ENCODE measurements around the gene FAM83F. TPM values are rescaled to one million over a fixed set of nuclear protein-coding genes. Genes with fewer than 3 reads are reported as not detected.

The FAM83F gene
- total RNA-seq, 2 experiments from 2014 or later = 0.03 to 0.11 TPM

GRCh38 chr22:40007853-40008710 is 13.3 kb downstream of the FAM83F start:
- ATAC-seq (no peak), DNase-seq (no peak)
- CTCF ChIA-PET = interaction anchor here (2.7 kb wide), 1 partner anchor 16 kb away, joined by 24 read pairs; no protein-coding TSS in a partner anchor
- no peak overlapping the region for H3K4me3 Mint-ChIP-seq
- H3K4me1 Mint-ChIP-seq (ENCODE audit: low read depth) = peaks cover 21% of the 10 kb centered on the region
- POLR2A ChIA-PET = no interaction called here
- no peaks in the 10 kb centered on the region for H3K9me3 Mint-ChIP-seq (ENCODE audit: insufficient read depth)
- peaks cover 31% of the 10 kb centered on the region for H3K27me3 Mint-ChIP-seq (ENCODE audit: low read depth)
- H3K27ac Mint-ChIP-seq = peak overlapping the region; percentile 7
- no peaks in the 10 kb centered on the region for H3K36me3 Mint-ChIP-seq (ENCODE audit: low read depth)

GRCh38 chr22:40008726-40009291 is 14.1 kb downstream of the FAM83F start:
- DNase-seq = no peak
- Mint-ChIP-seq H3K4me1 (ENCODE audit: low read depth) (peaks cover 21% of the 10 kb centered on the region), H3K36me3 (ENCODE audit: low read depth) (no peaks in the 10 kb centered on the region), H3K27me3 (ENCODE audit: low read depth) (peaks cover 34% of the 10 kb centered on the region), H3K9me3 (ENCODE audit: insufficient read depth) (no peaks in the 10 kb centered on the region), H3K4me3 (no peak overlapping the region), H3K27ac (no peak overlapping the region)
- POLR2A ChIA-PET = interaction anchor here (1.6 kb wide), 1 partner anchor 15 kb away, joined by 3 read pairs; no protein-coding TSS in a partner anchor
- CTCF ChIA-PET = interaction anchor here (0.9 to 2.7 kb wide), 3 partner anchors 16 to 66 kb away, joined by 3 to 24 read pairs (median 3); no protein-coding TSS in a partner anchor
- no peak for ATAC-seq

GRCh38 chr22:40009292-40009774 is 14.6 kb downstream of the FAM83F start:
- Mint-ChIP-seq H3K4me1 (ENCODE audit: low read depth) (peaks cover 21% of the 10 kb centered on the region), H3K27me3 (ENCODE audit: low read depth) (peaks cover 34% of the 10 kb centered on the region), H3K4me3 (peak overlapping the region; percentile 50), H3K27ac (peak overlapping the region; percentile 70), H3K9me3 (ENCODE audit: insufficient read depth) (no peaks in the 10 kb centered on the region), H3K36me3 (ENCODE audit: low read depth) (no peaks in the 10 kb centered on the region)
- ChIA-PET CTCF (interaction anchor here (0.7 to 2.7 kb wide), 11 partner anchors 8 to 480 kb away, joined by 3 to 24 read pairs (median 3); no protein-coding TSS in a partner anchor), POLR2A (interaction anchor here (0.6 to 1.6 kb wide), 4 partner anchors 15 to 358 kb away, joined by 3 to 4 read pairs (median 3); no protein-coding TSS in a partner anchor)
- ATAC-seq (peak; percentile 15), DNase-seq (no peak)

GRCh38 chr22:40009951-40010671 is 15.4 kb downstream of the FAM83F start:
- peak overlapping the region; percentile 70 for H3K27ac Mint-ChIP-seq

GRCh38 chr22:40010746-40011145 is 16.0 kb downstream of the FAM83F start:
- no peak for ATAC-seq
- Mint-ChIP-seq H3K4me3 (no peak overlapping the region), H3K27me3 (ENCODE audit: low read depth) (peaks cover 40% of the 10 kb centered on the region), H3K4me1 (ENCODE audit: low read depth) (peaks cover 21% of the 10 kb centered on the region), H3K9me3 (ENCODE audit: insufficient read depth) (no peaks in the 10 kb centered on the region), H3K36me3 (ENCODE audit: low read depth) (no peaks in the 10 kb centered on the region), H3K27ac (no peak overlapping the region)
- ChIA-PET POLR2A (no interaction called here), CTCF (interaction anchor here (0.8 to 2.7 kb wide), 6 partner anchors 10 to 476 kb away, joined by 3 to 24 read pairs (median 6); no protein-coding TSS in a partner anchor)
- DNase-seq = no peak

More at GRCh38 chr22:40009951-40010671, 15.4 kb downstream of the FAM83F start:
- H3K27me3 Mint-ChIP-seq (ENCODE audit: low read depth) = peaks cover 37% of the 10 kb centered on the region
- DNase-seq (peak; percentile 52), ATAC-seq (peak; percentile 81)
- ChIA-PET CTCF (interaction anchor here (0.7 to 2.7 kb wide), 12 partner anchors 9 to 481 kb away, joined by 3 to 24 read pairs (median 3); no protein-coding TSS in a partner anchor), POLR2A (interaction anchor here (0.6 to 1.6 kb wide), 4 partner anchors 16 to 357 kb away, joined by 3 to 4 read pairs (median 3); no protein-coding TSS in a partner anchor)
- H3K9me3 Mint-ChIP-seq (ENCODE audit: insufficient read depth) = no peaks in the 10 kb centered on the region
- H3K4me1 Mint-ChIP-seq (ENCODE audit: low read depth) = peaks cover 21% of the 10 kb centered on the region
- H3K4me3 Mint-ChIP-seq = peak overlapping the region; percentile 50
- no peaks in the 10 kb centered on the region for H3K36me3 Mint-ChIP-seq (ENCODE audit: low read depth)

- H3K4me1 Mint-ChIP-seq (ENCODE audit: low read depth) = peaks cover 18% of the 10 kb centered on the region
- H3K27me3 Mint-ChIP-seq (ENCODE audit: low read depth) = peaks cover 11% of the 10 kb centered on the region
- ChIA-PET POLR2A (no interaction called here), CTCF (interaction anchor here (2.1 kb wide), 1 partner anchor 10 kb away, joined by 18 read pairs; no protein-coding TSS in a partner anchor)
- no peaks in the 10 kb centered on the region for H3K9me3 Mint-ChIP-seq (ENCODE audit: insufficient read depth)
- ATAC-seq (no peak), DNase-seq (no peak)
- no peaks in the 10 kb centered on the region for H3K36me3 Mint-ChIP-seq (ENCODE audit: low read depth)
- no peak overlapping the region for H3K4me3 Mint-ChIP-seq
- H3K27ac Mint-ChIP-seq = no peak overlapping the region
Observed at GRCh38 chr22:40014667-40015248, 20.0 kb downstream of the FAM83F start.

GRCh38 chr22:40015358-40015976 is 20.7 kb downstream of the FAM83F start:
- H3K36me3 Mint-ChIP-seq (ENCODE audit: low read depth) = no peaks in the 10 kb centered on the region
- DNase-seq (no peak), ATAC-seq (no peak)
- H3K27ac Mint-ChIP-seq = no peak overlapping the region
- H3K4me3 Mint-ChIP-seq = no peak overlapping the region
- no peaks in the 10 kb centered on the region for H3K9me3 Mint-ChIP-seq (ENCODE audit: insufficient read depth)
- POLR2A ChIA-PET = no interaction called here
- CTCF ChIA-PET = interaction anchor here (1.0 to 2.1 kb wide), 2 partner anchors 9 to 21 kb away, joined by 3 to 18 read pairs; no protein-coding TSS in a partner anchor
- peaks cover 11% of the 10 kb centered on the region for H3K27me3 Mint-ChIP-seq (ENCODE audit: low read depth)
- peaks cover 11% of the 10 kb centered on the region for H3K4me1 Mint-ChIP-seq (ENCODE audit: low read depth)

- DNase-seq (no peak), ATAC-seq (no peak)
- CTCF ChIA-PET = interaction anchor here (1.0 to 1.4 kb wide), 3 partner anchors 85 to 489 kb away, joined by 3 to 5 read pairs (median 5); no protein-coding TSS in a partner anchor
- H3K9me3 Mint-ChIP-seq (ENCODE audit: insufficient read depth) = no peaks in the 10 kb centered on the region
- POLR2A ChIA-PET = no interaction called here
- no peak overlapping the region for H3K4me3 Mint-ChIP-seq
- H3K27ac Mint-ChIP-seq = peak overlapping the region; percentile 3
- peaks cover 8% of the 10 kb centered on the region for H3K4me1 Mint-ChIP-seq (ENCODE audit: low read depth)
- peaks cover 9% of the 10 kb centered on the region for H3K27me3 Mint-ChIP-seq (ENCODE audit: low read depth)
- no peaks in the 10 kb centered on the region for H3K36me3 Mint-ChIP-seq (ENCODE audit: low read depth)
Observed at GRCh38 chr22:40018051-40018450, 23.3 kb downstream of the FAM83F start.

- no peak for ATAC-seq
- POLR2A ChIA-PET = interaction anchor here (0.6 to 1.2 kb wide), 2 partner anchors 25 to 28 kb away, joined by 3 to 5 read pairs; no protein-coding TSS in a partner anchor
Observed at GRCh38 chr22:40019100-40019499, 24.3 kb downstream of the FAM83F start.

GRCh38 chr22:40020956-40021355 is 26.2 kb downstream of the FAM83F start:
- no peaks in the 10 kb centered on the region for H3K9me3 Mint-ChIP-seq (ENCODE audit: insufficient read depth)
- no peak for DNase-seq
- peaks cover 13% of the 10 kb centered on the region for H3K4me1 Mint-ChIP-seq (ENCODE audit: low read depth)
- no peak for ATAC-seq
- H3K27ac Mint-ChIP-seq = no peak overlapping the region
- CTCF ChIA-PET = interaction anchor here (1.7 kb wide), 1 partner anchor 78 kb away, joined by 4 read pairs; no protein-coding TSS in a partner anchor
- H3K4me3 Mint-ChIP-seq = no peak overlapping the region
- POLR2A ChIA-PET = no interaction called here
- H3K36me3 Mint-ChIP-seq (ENCODE audit: low read depth) = no peaks in the 10 kb centered on the region
- no peaks in the 10 kb centered on the region for H3K27me3 Mint-ChIP-seq (ENCODE audit: low read depth)

More at GRCh38 chr22:40019100-40019499, 24.3 kb downstream of the FAM83F start:
- DNase-seq = no peak
- Mint-ChIP-seq H3K9me3 (ENCODE audit: insufficient read depth) (no peaks in the 10 kb centered on the region), H3K4me1 (ENCODE audit: low read depth) (peaks cover 8% of the 10 kb centered on the region), H3K36me3 (ENCODE audit: low read depth) (no peaks in the 10 kb centered on the region), H3K27me3 (ENCODE audit: low read depth) (peaks cover 5% of the 10 kb centered on the region), H3K27ac (peak overlapping the region; percentile 50), H3K4me3 (no peak overlapping the region)
- CTCF ChIA-PET = interaction anchor here (1.0 kb wide), 1 partner anchor 86 kb away, joined by 3 read pairs; no protein-coding TSS in a partner anchor
